DMS 273 (cell line): ENCODE results near the gene GSG1L.

Experiments
- DNase-seq: peaks from one replicate; lab custom pipeline; 2025; ENCODE audit not compliant: unreplicated experiment; lab: John Stamatoyannopoulos, UW

Gene GSG1L

DNA sequence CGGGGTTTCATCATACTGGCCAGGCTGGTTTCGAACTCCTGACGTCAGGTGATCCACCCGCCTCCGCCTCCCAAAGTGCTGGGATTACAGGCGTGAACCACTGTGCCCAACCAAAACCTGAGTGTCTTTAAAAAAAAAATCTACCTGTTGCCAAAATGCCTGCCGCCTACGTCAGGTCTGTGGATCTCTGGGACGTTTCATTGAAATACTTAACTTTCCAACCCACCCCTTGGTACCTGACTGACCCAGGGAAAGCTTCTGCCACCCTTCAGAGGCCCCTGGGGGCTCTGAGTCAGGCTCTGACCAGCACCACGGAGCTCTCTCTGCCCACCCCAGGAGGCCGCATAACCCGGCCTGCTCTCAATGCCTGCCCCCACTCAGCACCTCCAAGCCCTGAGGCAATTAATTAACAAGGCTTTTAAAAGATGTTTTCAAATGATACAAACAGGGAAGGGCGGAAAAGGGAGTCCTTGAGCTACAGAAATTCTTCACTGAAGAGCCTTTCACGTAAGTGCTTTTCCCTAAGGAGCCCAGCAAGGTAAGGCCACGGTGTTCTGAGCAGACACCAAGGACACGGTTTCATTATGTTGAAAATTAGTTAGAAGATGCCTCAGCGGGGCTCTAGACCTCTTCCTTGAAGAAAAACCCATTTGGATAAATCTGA, 29.3 kb upstream of the GSG1L start:
- DNase-seq = no peak

DNA sequence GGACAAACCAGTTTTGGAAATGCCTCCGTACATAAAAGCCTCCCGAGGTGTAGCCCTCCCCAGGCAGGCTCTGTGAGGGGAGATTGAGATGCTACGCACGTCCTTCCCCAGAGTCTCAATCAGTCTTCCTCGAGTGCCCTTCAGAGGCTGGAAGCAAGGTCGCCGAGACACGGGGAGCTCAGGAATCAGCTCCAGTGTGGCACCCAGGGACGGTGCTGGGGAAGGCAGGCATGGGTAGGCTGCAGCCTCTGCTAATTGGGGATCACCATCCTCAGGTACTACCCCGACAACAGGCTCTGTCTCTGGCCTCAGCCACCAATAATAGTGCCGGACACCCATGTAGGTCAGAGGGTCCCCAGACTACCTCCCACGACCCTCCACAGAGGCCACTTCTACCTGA, 28.1 kb upstream of the GSG1L start:
- no peak for DNase-seq

DNA sequence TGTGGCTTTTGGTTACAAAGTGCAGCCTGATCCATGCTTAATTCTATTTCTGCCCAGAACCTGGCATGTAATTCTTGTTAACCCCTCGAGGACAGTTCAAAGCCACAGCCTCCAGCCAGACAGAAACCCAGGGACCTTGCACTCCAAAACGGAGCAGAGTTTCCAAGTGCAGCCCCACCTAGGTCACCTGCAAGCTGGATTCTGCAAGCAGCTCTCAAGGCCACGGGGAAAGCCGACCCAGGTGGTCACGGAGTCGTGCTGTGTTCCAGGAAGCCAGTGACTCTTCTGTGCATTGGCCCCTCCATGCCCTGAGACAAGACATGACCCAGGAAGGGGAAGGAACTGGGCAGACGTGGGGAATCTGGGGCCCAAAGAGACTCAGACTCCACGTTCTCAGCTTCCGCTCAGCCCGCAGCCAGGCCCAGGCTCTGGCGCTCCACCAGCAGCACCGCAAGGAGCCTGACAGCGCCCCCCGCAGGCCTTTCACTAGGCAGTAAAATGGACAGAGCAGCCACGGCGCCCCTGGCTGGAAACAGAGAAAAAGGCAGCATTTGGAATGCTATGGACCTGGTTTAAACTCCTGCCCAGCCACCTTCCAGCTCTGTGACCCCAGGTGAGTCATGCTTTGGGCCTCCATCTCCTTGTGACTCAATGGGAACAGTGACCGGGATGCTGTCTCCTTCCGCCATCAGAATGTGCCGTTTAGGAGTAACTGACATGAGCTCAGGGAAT, 27.3 kb upstream of the GSG1L start:
- DNase-seq = peak; percentile 44

DNA sequence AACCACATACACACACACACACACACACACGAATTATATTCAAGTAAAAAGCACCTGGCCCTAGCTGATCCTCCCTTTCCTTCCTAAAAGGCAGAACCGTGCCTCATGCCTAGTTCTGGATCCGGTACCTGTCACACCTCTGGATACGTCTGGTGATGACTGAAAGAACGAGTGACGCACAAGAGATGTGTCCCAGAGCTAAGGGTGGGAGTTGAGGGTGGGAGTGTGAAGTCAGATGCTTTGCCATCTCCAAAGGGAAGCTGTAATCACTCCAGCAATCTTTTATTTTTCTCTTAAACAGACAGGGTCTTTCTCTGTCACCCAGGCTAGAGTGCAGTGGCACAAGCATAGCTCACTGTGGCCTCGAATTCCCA, 26.5 kb upstream of the GSG1L start:
- DNase-seq = no peak

DNA sequence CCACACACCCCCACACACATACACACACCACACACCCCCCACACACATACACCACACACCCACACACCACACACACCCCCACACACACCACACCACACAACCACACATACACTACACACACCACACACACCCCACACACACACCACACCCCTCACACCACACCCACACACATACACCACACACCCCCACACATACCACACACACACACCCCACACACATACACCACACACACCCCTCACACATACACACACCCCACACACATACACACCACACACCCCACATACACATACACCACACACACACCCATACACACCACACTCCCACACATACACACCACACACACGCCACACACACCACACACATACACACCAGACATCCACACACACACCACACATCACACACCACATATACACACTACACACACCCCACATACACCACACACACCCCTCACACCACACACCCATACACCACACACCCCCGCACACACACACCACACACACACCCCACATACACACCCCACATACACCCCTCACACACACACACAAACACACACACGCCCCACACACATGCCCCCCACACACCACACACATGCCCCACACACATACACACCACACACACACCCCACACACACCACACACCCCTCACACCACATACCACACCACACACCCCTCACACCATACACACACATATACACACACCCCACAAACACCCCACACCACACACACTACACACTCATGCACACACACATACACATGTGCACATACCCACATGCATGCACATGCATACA, 25.9 kb upstream of the GSG1L start:
- no peak for DNase-seq

DNA sequence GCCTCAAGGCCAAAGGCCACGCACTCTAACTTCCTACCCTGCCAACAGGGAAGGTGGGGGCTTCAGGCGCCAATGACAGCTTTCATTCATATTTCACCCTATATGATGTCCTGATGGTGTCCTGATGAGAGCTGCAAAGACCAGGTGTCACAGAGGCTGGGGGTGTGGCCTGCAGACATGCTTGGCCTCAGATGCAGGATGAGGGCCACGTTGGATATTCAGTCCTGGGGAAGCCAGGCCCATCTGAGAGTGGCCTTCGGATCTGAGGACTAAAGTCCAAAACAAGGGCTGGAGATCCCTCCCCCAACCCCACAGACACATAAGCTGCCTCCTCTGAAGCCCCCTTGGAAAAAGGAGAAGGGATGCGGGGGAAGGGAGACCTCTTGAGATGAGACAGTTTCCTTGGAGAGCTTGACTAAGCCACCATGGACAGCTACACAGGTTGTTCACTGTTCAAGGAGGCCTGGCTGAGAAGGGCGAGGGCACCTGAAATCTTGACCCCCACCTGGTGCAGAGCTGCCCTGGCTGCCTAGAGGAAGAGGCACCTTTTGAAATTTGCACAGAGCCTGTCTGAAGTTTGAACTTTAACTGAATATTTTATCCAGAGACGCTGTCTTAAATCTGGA, 24.3 kb upstream of the GSG1L start:
- DNase-seq = peak; percentile 38

DNA sequence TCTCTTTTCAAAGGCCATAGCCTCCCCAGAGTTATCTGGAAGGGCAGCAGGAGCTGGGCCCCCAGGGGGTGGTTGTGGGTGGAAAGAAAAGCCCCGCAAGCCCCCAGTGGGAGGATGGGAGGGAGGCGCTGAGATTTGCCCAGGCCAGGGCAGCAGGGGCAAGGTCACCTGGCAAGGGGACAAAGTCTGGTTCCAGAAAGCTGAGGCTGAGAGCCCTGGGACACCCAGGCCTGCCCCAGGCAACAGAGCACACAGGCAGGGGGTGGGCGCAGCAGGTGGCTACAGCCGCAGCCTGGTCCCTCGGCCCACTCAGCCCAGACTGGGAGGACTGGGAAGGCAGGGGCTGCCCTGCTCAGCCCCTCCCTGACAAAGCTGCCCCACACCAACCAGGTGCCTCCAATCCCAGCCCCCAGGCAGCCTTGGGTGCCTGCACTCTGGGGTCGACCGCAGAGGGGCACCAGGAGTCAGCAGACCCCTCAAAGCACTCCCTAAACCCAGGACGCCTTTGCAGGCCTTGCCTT, 23.7 kb upstream of the GSG1L start:
- no peak for DNase-seq

DNA sequence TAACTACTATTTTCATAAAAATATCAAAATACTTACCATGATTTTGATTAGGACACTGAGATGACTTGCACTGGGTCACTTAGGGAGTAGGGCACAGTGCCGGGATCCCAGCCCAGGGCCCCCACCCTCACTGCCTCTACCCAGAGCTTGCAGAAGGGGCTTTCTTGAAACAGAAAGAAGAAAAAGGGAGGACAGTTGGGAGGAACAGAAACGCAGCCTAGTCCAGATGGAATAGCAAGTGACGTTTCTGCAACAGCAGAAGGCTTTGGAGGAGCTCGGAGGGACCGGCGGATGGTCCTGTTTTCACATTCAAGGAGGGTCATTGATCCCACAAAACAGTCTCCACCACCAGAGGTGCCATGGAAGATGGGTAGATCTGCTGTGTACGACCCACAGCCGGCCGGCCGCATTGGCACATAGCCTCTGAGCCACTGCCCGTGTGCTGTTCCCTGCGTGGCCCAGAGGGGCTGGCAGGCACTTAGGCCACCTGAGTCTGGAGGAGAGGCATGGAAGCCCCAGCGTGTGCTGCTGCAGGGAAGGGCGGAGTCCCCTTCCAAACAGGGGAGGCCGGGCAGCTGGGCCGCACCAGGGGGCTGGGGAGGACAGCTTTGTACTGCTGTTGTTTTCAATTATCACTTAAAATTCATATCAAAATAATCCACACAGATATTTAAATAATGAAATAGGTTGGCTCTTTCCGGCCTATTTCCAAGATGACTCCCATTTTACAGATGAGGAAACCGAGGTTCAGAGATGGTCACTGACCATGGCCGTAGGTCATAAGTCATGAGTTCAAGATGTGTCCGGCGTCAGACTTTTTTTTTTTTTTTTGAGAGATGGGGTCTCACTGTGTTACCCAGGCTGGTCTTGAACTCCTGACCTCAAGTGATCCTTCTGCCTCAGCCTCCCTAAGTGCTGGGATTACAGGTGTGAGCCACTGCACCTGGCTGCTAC, 22.9 kb upstream of the GSG1L start:
- DNase-seq = peak; percentile 38

DNA sequence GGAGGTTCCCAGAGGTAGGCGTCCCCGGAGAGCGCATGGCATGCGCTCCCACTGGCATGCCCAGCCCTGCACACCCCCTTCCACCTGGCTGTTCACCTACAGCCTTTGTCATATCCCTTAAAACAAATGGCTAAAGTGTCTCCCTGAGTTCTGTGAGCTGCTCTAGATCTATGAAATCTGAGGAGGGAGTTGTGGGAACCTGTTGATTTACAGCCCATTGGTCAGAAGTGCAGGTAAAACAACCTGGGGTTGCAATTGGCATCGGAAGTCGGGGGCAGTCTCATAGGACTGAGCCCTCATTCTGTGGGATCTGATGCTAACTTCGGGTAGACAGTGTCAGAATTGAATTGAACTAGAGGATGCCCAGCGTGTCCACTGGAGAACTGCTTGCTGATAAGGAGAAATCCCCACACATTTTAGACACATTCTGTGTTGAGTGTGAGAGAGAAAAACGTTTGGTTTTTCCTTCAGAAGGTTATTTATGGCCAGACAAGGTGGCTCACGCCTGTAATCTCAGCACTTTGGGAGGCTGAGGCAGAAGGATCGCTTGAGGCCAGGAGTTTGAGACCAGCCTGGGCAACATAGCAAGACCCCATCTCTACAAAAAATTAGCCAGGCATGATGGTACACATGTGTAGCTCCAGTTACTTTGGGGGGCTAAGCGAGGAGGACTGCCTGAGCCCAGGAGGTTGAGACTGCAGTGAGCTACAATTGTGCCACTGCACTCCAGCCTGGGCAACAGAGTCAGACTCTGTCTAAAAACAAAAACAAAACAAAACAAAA, 22.1 kb upstream of the GSG1L start:
- no peak for DNase-seq

DNA sequence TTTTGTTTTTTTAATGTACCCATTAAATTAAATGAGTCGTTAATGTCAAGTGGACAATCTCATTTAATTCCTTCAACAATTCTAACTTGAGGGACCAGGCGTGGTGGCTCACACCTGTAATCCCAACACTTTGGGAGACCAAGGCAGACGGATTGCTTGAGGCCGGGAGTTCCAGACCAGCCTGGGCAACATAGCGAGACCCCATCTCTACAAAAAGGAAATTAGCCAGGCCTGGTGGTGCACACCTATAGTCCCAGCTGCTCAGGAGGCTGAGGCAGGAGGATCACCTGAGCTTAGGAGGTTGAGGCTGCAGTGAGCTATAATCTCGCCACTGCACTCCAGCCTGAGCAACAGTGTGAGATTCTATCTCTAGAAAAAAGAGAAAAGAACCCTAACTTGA, 20.7 kb upstream of the GSG1L start:
- DNase-seq = no peak

DNA sequence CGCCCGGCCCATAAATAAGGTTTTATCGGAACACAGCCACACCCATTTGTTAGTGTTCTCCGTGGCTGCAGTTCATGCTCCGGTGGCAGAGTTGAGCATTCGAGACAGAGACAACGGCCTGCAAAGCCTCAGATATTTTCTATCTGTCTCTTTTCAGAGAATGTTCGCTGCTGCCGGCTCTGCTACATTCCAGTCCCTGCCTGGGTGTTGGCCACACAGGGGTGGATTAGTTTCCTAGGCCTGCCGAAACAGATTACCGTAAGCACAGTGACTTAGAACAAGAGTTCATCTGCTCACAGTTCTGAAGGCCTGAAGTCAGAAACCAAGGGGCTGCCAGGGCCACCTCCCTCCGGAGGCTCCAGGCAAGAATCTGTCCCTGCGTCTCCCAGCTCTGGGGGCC, 19.1 kb upstream of the GSG1L start:
- no peak for DNase-seq

DNA sequence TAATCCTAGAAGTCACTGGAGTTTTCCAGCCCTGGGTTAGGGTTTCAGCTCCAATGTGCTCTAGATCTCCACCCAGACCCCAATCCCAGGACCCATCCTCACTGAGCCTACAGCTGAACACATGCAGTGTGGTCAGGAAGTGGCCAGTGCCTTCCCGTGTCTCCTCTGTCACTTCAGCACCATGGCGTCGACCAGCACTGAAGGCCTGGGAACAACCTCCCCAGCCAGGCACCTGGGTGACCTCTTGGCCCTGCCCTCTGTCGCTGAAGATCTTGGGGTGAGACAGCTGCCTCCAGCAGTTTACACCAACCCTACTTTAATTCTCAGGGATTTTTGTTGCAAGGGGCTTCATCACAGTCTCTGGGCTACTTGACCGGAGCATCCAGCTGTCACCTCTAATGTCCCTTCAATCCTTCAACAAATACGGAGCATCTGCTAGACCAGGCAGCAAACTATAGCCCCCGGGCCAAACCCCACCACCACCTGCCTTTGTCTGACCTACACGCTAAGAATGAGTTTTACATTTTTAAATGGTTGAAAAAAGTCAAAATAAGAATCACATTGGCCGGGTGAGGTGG, 18.0 kb upstream of the GSG1L start:
- no peak for DNase-seq

DNA sequence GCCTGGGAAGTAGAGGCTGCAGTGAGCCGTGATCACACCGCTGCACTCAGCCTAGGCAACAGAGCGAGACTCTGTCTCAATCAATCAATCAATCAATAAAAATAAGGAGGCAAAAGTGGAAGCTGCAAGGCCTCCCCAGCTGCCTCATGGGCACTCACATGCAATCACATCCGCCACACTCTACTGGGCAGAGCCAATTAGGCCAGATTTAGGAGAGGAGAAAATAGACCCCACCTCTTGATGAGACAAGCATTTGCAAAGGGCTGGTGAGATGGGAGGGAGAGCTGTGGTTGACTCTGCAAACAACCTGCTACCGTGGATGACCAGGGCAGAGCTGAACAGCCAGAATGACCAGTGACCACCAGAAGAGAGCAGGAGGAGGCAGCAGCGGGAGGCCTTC, 14.7 kb upstream of the GSG1L start:
- no peak for DNase-seq

DNA sequence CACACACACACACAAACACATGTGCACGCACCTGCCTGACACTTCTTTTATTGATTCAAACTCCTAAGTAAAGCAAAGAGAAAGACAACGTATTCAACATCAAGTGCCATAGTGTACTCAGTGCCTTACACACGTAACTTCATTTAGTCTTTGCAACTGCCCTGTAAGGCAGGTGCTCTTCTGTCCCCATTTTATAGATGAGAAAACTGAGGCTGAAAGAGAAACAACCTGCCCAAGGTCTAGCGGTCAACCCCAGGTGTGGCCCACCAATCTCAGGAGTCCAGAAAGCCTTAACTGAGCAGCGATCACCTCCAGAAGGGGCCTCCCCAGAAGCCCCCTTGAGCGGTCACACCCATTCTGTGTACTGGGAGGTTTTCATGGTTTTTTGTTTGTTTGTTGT, 10.3 kb upstream of the GSG1L start:
- no peak for DNase-seq

DNA sequence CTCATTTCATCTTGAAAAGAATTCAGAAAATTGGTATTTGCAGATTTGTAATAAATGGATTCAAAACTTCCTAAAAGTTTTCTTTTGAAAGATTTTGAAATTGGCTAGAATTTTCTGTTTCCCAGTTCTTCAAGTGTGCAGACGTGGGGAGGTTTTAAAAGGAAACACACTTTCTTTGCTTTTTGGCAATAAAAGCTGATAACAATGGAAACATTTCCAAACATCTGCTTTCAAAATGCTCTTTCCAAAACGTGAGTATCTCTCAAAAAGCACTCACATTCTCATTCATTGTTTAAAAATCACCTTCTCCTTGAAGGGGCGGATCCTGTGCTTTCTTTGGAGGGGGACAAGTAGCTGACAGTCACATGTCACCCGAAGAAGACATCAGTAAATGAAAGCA, 8.6 kb upstream of the GSG1L start:
- no peak for DNase-seq

DNA sequence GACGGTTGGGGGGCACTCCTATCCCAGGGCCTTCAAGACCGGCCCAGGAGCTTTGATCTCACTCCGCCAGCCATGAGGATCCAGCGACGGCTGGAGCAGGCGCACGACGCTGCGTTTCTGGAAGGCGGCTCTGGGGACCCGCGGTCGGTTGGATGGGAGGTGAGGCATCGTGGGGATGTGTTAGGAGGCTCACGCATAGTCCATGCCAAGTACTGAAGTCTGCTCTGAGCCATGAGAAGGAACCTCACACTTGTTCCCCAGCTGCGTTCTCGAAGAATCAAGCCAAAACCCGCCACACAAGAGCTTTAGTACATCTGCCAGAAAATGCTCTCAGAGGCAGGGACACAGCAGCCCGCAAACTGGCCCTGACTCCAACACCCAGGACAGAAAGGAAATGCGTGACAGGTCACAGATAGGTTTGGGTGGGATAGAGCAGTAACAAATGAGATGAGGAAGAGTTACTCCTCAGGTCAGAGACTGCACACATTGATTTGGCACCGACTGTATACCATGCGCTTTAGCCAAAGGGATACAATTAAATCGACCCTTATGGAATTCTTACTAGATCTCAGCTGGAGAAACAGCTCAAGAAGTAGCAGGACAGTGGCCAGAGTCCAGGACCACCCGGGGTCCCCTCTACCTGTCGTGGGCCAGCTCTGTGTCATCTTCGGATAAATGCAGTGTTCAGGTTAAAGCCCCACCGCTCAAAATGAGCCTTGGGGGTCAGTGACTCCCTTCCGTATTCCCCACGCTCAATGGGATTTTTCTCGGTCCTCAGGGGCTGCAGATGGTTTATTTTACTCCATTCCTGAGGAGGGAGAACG, 6.7 kb upstream of the GSG1L start:
- peak; percentile 60 for DNase-seq

DNA sequence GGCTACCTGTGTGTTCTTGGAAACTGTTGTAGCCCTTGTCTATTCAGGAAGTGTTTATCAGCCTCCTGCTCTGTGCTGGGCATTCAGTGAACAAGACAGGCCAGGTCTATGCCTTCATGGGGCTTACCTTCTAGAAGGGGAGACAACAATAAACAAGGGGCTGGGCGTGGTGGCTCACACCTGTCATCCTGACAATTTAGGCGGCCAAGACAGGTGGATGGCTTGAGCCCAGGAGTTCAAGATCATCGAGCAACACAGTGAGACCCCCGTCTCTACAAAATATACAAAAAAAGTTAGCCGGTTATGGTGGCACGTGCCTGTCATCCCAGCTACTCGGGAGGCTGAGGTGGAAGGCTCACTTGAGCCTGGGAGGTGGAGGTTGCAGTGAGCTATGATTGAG, 5.5 kb upstream of the GSG1L start:
- no peak for DNase-seq

DNA sequence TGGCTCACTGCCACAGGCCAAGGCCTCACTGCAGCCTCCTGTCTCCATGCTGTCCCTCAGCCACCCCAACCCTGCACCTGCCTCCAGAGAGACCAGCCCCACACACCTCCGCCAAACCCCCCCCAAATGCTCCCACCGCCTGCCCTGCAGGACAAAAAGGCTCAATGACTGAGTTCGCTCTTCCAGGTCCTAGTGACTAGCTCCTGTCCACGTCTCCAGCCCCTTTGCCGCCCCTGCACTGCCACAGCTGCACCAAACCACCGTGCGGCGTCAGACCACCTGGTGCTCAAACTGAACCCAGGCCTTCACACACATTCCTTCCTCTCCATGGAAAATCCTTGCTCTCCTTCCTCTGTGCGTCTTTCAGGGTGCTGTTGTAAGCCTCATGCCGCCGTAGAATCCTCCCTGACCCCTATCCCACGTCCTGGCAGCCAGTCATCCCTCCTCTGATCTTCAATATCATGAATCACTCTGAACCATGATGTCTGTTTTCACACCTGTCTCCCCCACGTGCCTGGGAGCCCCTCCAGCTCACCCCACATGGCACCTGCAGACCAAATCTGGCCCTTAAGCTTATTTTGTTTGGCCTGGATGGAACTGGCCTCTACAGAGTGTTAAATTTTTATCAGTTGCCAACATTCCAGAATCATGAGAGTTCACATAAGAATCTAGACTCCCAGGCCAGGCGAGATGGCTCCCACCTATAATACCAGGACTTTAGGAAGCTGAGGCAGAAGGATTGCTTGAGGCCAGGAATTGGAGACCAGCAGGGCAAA, 4.3 kb upstream of the GSG1L start:
- no peak for DNase-seq
